ENCODE measurements around the gene GUCA2B. TPM values are rescaled to one million over a fixed set of nuclear protein-coding genes. Genes with fewer than 3 reads are reported as not detected.

GUCA2B gene
- total RNA-seq, 2 experiments from 2014 or later = not detected

- Histone ChIP-seq H3K4me1 (ENCODE audit: insufficient read depth, low read length) (peaks cover 3% of the 10 kb centered on the region), H3K27me3 (ENCODE audit: control insufficient read depth in 1 of 2, insufficient read depth in 2 of 2, low read length in 2 of 2) (no peaks in the 10 kb centered on the region), H3K4me3 (ENCODE audit: low read length) (no peak overlapping the region), H3K27ac (ENCODE audit: low read depth in 1 of 2, low read length in 2 of 2) (no peak overlapping the region), H3K36me3 (ENCODE audit: insufficient read depth, low read length) (no peaks in the 10 kb centered on the region), H3K9me3 (ENCODE audit: control insufficient read depth in 1 of 2, insufficient read depth in 1 of 2, low read length in 2 of 2) (no peaks in the 10 kb centered on the region)
- intact Hi-C loops (cut with DNase I, micrococcal nuclease) = no loop called here
- H3K27me3 Mint-ChIP-seq = no peaks in the 10 kb centered on the region
- H3K36me3 Mint-ChIP-seq (ENCODE audit: low read depth) = no peaks in the 10 kb centered on the region
- ChIA-PET POLR2A (no interaction called here), CTCF (no interaction called here)
- no peak for DNase-seq
- no peak overlapping the region for H3K27ac Mint-ChIP-seq
- peaks cover 7% of the 10 kb centered on the region for H3K4me1 Mint-ChIP-seq (ENCODE audit: low read depth)
- no peak for TF ChIP-seq CTCF (IDR thresholded peaks at IDR 0.05)
- no peak for ATAC-seq (ENCODE audit: poor library complexity)
- no peak overlapping the region for H3K4me3 Mint-ChIP-seq
- H3K9me3 Mint-ChIP-seq = no peaks in the 10 kb centered on the region
Measured at GRCh38 chr1:42155362-42155761, 2.2 kb downstream of the GUCA2B start.

GRCh38 chr1:42157667-42158066 is 4.5 kb downstream of the GUCA2B start:
- no peak for ATAC-seq (ENCODE audit: poor library complexity)

DNA sequence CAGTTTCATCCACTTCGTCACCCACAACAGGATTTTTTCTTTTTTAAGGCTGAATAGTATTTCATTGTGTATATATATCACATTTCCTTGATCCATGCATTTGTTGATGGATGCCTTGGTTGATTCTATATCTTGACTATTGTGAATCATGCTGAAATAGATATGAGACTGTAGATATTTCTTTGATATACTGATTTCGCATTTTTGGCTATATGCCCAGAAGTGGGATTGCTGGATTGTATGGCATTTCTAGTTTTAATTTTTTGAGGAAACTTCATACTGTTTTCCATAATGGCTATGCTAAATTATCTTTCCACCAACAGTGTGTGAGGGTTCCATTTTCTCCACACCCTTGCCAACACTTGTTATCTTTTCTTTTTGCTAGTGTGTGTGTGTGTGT is 5.0 kb downstream of the GUCA2B start:
- CTCF ChIA-PET = no interaction called here
- H3K9me3 Mint-ChIP-seq = peaks cover 5% of the 10 kb centered on the region
- Histone ChIP-seq H3K4me3 (ENCODE audit: low read length) (no peak overlapping the region), H3K4me1 (ENCODE audit: insufficient read depth, low read length) (peaks cover 3% of the 10 kb centered on the region), H3K27ac (ENCODE audit: low read depth in 1 of 2, low read length in 2 of 2) (no peak overlapping the region), H3K27me3 (ENCODE audit: control insufficient read depth in 1 of 2, insufficient read depth in 2 of 2, low read length in 2 of 2) (no peaks in the 10 kb centered on the region), H3K36me3 (ENCODE audit: insufficient read depth, low read length) (no peaks in the 10 kb centered on the region), H3K9me3 (ENCODE audit: control insufficient read depth in 1 of 2, insufficient read depth in 1 of 2, low read length in 2 of 2) (peaks cover 0 to 8% of the 10 kb centered on the region in 2 experiments)
- DNase-seq (no peak), ATAC-seq (ENCODE audit: poor library complexity) (no peak)
- no peaks in the 10 kb centered on the region for H3K27me3 Mint-ChIP-seq
- H3K36me3 Mint-ChIP-seq (ENCODE audit: low read depth) = no peaks in the 10 kb centered on the region
- TF ChIP-seq CTCF (IDR thresholded peaks at IDR 0.05) = no peak
- intact Hi-C loops (cut with DNase I, micrococcal nuclease) = no loop called here
- H3K4me3 Mint-ChIP-seq = no peak overlapping the region
- POLR2A ChIA-PET = no interaction called here
- no peak overlapping the region for H3K27ac Mint-ChIP-seq
- peaks cover 7% of the 10 kb centered on the region for H3K4me1 Mint-ChIP-seq (ENCODE audit: low read depth)

More at GRCh38 chr1:42157667-42158066, 4.5 kb downstream of the GUCA2B start:
- H3K27ac ChIP-seq (ENCODE audit: low read depth in 1 of 2, low read length in 2 of 2) = no peak overlapping the region
- DNase-seq = peak in 2 of 14 experiments; percentile 14 to 20
- ChIA-PET CTCF (no interaction called here), POLR2A (no interaction called here)
- H3K4me3 ChIP-seq (ENCODE audit: low read length) = no peak overlapping the region
- no peaks in the 10 kb centered on the region for H3K36me3 Mint-ChIP-seq (ENCODE audit: low read depth)
- no peak overlapping the region for H3K4me3 Mint-ChIP-seq
- peaks cover 5% of the 10 kb centered on the region for H3K9me3 Mint-ChIP-seq
- no peaks in the 10 kb centered on the region for H3K27me3 ChIP-seq (ENCODE audit: control insufficient read depth in 1 of 2, insufficient read depth in 2 of 2, low read length in 2 of 2)
- H3K36me3 ChIP-seq (ENCODE audit: insufficient read depth, low read length) = no peaks in the 10 kb centered on the region
- TF ChIP-seq CTCF (IDR thresholded peaks at IDR 0.05) = no peak
- H3K9me3 ChIP-seq (ENCODE audit: control insufficient read depth in 1 of 2, insufficient read depth in 1 of 2, low read length in 2 of 2) = peaks cover 0 to 5% of the 10 kb centered on the region in 2 experiments
- H3K4me1 ChIP-seq (ENCODE audit: insufficient read depth, low read length) = peaks cover 3% of the 10 kb centered on the region
- intact Hi-C loops (cut with DNase I, micrococcal nuclease) = no loop called here
- H3K27me3 Mint-ChIP-seq = no peaks in the 10 kb centered on the region
- peaks cover 7% of the 10 kb centered on the region for H3K4me1 Mint-ChIP-seq (ENCODE audit: low read depth)
- no peak overlapping the region for H3K27ac Mint-ChIP-seq

Measured in CD4-positive, alpha-beta T cell (primary cell).